ENCODE results near the gene OR5K4. TPM values are rescaled to one million over a fixed set of nuclear protein-coding genes. Genes with fewer than 3 reads are reported as not detected.

Gene OR5K4
- total and polyA plus RNA-seq, 10 of the 15 experiments (the other 5 are each of a cell fraction or from before 2014, with no cell fraction given) = 2.1 TPM; not detected in 9

DNA sequence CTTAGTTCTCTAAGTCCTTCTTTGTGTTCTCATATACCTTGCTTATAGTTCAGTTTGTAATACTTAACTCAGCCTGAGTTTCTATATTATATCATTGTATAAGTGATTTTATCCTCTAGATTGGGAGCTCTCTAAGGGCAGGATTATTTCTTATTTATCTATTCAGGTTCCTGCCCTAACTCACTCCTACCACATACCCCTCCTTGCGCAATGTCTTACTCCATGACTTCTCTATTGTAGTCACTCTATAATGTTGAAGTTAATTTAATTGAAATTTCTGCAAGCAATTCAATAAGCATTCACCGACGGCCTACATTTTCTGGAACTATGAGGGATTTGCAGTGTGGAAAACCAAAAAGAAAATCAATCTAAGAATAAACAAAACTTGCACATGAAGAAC lies 3.6 kb upstream of the OR5K4 start (continued):
- TF ChIP-seq PAX5 (IDR thresholded peaks at IDR 0.05; ENCODE audit: borderline replicate concordance, low read depth, low read length) = no peak
- TF ChIP-seq, protein P1, sequence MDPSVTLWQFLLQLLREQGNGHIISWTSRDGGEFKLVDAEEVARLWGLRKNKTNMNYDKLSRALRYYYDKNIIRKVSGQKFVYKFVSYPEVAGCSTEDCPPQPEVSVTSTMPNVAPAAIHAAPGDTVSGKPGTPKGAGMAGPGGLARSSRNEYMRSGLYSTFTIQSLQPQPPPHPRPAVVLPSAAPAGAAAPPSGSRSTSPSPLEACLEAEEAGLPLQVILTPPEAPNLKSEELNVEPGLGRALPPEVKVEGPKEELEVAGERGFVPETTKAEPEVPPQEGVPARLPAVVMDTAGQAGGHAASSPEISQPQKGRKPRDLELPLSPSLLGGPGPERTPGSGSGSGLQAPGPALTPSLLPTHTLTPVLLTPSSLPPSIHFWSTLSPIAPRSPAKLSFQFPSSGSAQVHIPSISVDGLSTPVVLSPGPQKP (IDR thresholded peaks at IDR 0.05; ENCODE audit: low read depth, low read length) = no peak
- no peak for TF ChIP-seq ZBED1 (IDR thresholded peaks at IDR 0.05; ENCODE audit: borderline replicate concordance)
- TF ChIP-seq BCL11A (IDR thresholded peaks at IDR 0.05; ENCODE audit: low read depth, low read length) = no peak
- TF ChIP-seq NR2F1 (conservative IDR thresholded peaks at IDR 0.05) = no peak
- TF ChIP-seq, protein P2, sequence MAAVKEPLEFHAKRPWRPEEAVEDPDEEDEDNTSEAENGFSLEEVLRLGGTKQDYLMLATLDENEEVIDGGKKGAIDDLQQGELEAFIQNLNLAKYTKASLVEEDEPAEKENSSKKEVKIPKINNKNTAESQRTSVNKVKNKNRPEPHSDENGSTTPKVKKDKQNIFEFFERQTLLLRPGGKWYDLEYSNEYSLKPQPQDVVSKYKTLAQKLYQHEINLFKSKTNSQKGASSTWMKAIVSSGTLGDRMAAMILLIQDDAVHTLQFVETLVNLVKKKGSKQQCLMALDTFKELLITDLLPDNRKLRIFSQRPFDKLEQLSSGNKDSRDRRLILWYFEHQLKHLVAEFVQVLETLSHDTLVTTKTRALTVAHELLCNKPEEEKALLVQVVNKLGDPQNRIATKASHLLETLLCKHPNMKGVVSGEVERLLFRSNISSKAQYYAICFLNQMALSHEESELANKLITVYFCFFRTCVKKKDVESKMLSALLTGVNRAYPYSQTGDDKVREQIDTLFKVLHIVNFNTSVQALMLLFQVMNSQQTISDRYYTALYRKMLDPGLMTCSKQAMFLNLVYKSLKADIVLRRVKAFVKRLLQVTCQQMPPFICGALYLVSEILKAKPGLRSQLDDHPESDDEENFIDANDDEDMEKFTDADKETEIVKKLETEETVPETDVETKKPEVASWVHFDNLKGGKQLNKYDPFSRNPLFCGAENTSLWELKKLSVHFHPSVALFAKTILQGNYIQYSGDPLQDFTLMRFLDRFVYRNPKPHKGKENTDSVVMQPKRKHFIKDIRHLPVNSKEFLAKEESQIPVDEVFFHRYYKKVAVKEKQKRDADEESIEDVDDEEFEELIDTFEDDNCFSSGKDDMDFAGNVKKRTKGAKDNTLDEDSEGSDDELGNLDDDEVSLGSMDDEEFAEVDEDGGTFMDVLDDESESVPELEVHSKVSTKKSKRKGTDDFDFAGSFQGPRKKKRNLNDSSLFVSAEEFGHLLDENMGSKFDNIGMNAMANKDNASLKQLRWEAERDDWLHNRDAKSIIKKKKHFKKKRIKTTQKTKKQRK (IDR thresholded peaks at IDR 0.05; ENCODE audit: low read depth, low read length) = no peak

DNA sequence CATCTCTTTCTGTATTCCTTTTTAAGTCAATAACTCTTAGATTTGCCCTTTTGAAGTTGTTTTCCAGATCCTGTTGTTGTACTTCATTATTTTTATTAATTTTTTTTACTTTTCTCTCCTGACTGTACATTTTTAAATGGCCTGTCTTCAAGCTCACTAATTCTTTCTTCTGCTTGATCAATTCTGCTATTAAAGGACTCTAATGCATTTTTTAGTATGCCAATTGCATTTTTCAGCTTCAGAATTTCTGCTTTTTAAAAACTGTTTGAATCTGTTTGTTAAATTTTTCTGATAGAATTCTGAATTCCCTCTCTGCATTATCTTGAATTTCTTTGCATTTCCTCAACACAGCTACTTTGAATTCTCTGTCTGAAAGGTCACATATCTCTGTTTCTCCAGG lies 5.6 kb downstream of the OR5K4 start:
- RAD21 ChIA-PET (ENCODE audit: unreplicated experiment) = no interaction called here
- DNase-seq (ENCODE audit: low read depth, low spot score) = no peak
- no peak for FAIRE-seq

More for the DNA sequence above, 5.6 kb downstream of the OR5K4 start:
- intact Hi-C loops (cut with micrococcal nuclease; ENCODE audit: unreplicated experiment) (no loop called here), in situ Hi-C loops (cut with MboI) (no loop called here)
- ChIA-PET SMC1A (ENCODE audit: uncharacterized antibody, unreplicated experiment) (no interaction called here), CTCF (interaction anchor here (0.6 to 0.8 kb wide), 2 partner anchors 228 to 320 kb away, joined by 3 read pairs; no protein-coding TSS in a partner anchor), POLR2A (no interaction called here)
- Histone ChIP-seq H4K20me1 (ENCODE audit: control insufficient read depth, insufficient read depth) (no peaks in the 10 kb centered on the region), H3K27me3 (replicated peaks in 1 of 2; ENCODE audit: control insufficient read depth in 2 of 2, insufficient read depth in 2 of 2, low read length in 1 of 2) (no peaks in the 10 kb centered on the region), H3K9me3 (replicated peaks; ENCODE audit: control insufficient read depth, insufficient read depth, low read length) (no peaks in the 10 kb centered on the region; the same call in 1 of the 3 replicates), H3K79me2 (ENCODE audit: control insufficient read depth, insufficient read depth, low read length) (no peaks in the 10 kb centered on the region), H3K9ac (ENCODE audit: control insufficient read depth, insufficient read depth, low read length) (no peak overlapping the region), H3K4me2 (ENCODE audit: control insufficient read depth, insufficient read depth) (no peak overlapping the region), H3K27ac (ENCODE audit: control insufficient read depth, insufficient read depth) (no peak overlapping the region), H2AFZ (ENCODE audit: control insufficient read depth, low read depth, low read length) (no peak overlapping the region), H3K36me3 (ENCODE audit: control insufficient read depth in 2 of 2, insufficient read depth in 2 of 2, low read length in 1 of 2) (no peaks in the 10 kb centered on the region), H3K4me3 (no peak overlapping the region), H3K4me1 (ENCODE audit: control insufficient read depth, insufficient read depth, low read length) (peaks cover 5% of the 10 kb centered on the region; the same call in 1 of the 2 replicates)
- TF ChIP-seq ASH2L (IDR thresholded peaks at IDR 0.05; ENCODE audit: borderline replicate concordance, low read depth) = no peak
- TF ChIP-seq, protein P3, sequence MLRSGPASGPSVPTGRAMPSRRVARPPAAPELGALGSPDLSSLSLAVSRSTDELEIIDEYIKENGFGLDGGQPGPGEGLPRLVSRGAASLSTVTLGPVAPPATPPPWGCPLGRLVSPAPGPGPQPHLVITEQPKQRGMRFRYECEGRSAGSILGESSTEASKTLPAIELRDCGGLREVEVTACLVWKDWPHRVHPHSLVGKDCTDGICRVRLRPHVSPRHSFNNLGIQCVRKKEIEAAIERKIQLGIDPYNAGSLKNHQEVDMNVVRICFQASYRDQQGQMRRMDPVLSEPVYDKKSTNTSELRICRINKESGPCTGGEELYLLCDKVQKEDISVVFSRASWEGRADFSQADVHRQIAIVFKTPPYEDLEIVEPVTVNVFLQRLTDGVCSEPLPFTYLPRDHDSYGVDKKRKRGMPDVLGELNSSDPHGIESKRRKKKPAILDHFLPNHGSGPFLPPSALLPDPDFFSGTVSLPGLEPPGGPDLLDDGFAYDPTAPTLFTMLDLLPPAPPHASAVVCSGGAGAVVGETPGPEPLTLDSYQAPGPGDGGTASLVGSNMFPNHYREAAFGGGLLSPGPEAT (IDR thresholded peaks at IDR 0.05; ENCODE audit: low read depth) = no peak
- no TSS peak for BruUV-seq (replicated peaks)
- ATAC-seq = no peak

Measured in GM12878 (cell line).